H9 (cell line): ENCODE results near the gene ABLIM1. TPM values are rescaled to one million over a fixed set of nuclear protein-coding genes. Genes with fewer than 3 reads are reported as not detected.

Experiments
- DNase-seq: peaks from one replicate; pipeline ENCODE4 v3.0.0-alpha.2; 2017
- H2AFZ ChIP-seq: one replicate; pipeline ENCODE4 v1.6.1; 2013; ENCODE audit warnings: mild to moderate bottlenecking, low read length, control low read depth, moderate library complexity
- H2AK5ac ChIP-seq: 2 replicates; pipeline ENCODE4 v1.6.1; 2013; ENCODE audit warnings: low read length, control low read depth, mixed read lengths; ENCODE audit not compliant: insufficient read length
- H2BK120ac ChIP-seq: one replicate; pipeline ENCODE4 v1.6.1; 2013; ENCODE audit warnings: low read depth, mild to moderate bottlenecking, low read length, control low read depth, inconsistent platforms; ENCODE audit not compliant: poor library complexity, severe bottlenecking
- H2BK12ac ChIP-seq: 2 replicates; pipeline ENCODE4 v1.6.1; 2013; ENCODE audit warnings: low read length, control low read depth, mixed read lengths, low read depth; ENCODE audit not compliant: insufficient read length
- H2BK15ac ChIP-seq: 2 replicates; pipeline ENCODE4 v1.6.1; 2013; ENCODE audit warnings: low read depth, low read length, control low read depth
- H2BK20ac ChIP-seq: one replicate; pipeline ENCODE4 v1.6.1; 2013; ENCODE audit warnings: low read depth, mild to moderate bottlenecking, low read length, control low read depth, inconsistent platforms; ENCODE audit not compliant: poor library complexity, severe bottlenecking
- H2BK5ac ChIP-seq: 2 replicates; pipeline ENCODE4 v1.6.1; 2013; ENCODE audit warnings: low read length, control low read depth, mixed read lengths; ENCODE audit not compliant: insufficient read length
- H3K14ac ChIP-seq: 2 replicates; pipeline ENCODE4 v1.6.1; 2013; ENCODE audit warnings: low read length, control low read depth; ENCODE audit not compliant: insufficient read depth
- H3K18ac ChIP-seq: 2 replicates; pipeline ENCODE4 v1.6.1; 2013; ENCODE audit warnings: low read depth, mild to moderate bottlenecking, mixed read lengths, low read length, control low read depth; ENCODE audit not compliant: insufficient read length
- H3K23ac ChIP-seq: 2 replicates; pipeline ENCODE4 v1.6.1; 2013; ENCODE audit warnings: low read length, control low read depth, mixed read lengths, low read depth; ENCODE audit not compliant: insufficient read length
- H3K23me2 ChIP-seq: 2 replicates; pipeline ENCODE4 v1.6.1; 2013; ENCODE audit warnings: low read depth, mild to moderate bottlenecking, mixed read lengths, low read length, control low read depth; ENCODE audit not compliant: insufficient read length, poor library complexity, severe bottlenecking
- H3K27ac ChIP-seq: 2 replicates; pipeline ENCODE4 v1.5.1; 2013; ENCODE audit warnings: low read length, control low read depth, mixed read lengths, low read depth; ENCODE audit not compliant: insufficient read length
- H3K27me3 ChIP-seq: 2 replicates; pipeline ENCODE4 v1.6.1; 2013; ENCODE audit warnings: low read length, control low read depth, inconsistent platforms; ENCODE audit not compliant: insufficient read depth
- H3K4ac ChIP-seq: 2 replicates; pipeline ENCODE4 v1.6.1; 2013; ENCODE audit warnings: low read depth, mild to moderate bottlenecking, control low read depth, inconsistent platforms, low read length, moderate library complexity
- H3K4me1 ChIP-seq: 2 replicates; pipeline ENCODE4 v1.6.1; 2013; ENCODE audit warnings: low read length, control low read depth, inconsistent platforms; ENCODE audit not compliant: insufficient read depth
- H3K4me2 ChIP-seq: 2 replicates; pipeline ENCODE4 v1.6.1; 2013; ENCODE audit warnings: low read length, control low read depth, mixed read lengths; ENCODE audit not compliant: insufficient read length, insufficient read depth
- H3K56ac ChIP-seq: 2 replicates; pipeline ENCODE4 v1.6.1; 2013; ENCODE audit warnings: low read depth, mild to moderate bottlenecking, mixed read lengths, low read length, control low read depth; ENCODE audit not compliant: insufficient read length
- H3K79me1 ChIP-seq: 2 replicates; pipeline ENCODE4 v1.6.1; 2013; ENCODE audit warnings: low read depth, mild to moderate bottlenecking, moderate library complexity, low read length, control low read depth, inconsistent platforms; ENCODE audit not compliant: insufficient read depth, poor library complexity, severe bottlenecking
- H3K79me2 ChIP-seq: 2 replicates; pipeline ENCODE4 v1.6.1; 2013; ENCODE audit warnings: low read length, control low read depth, inconsistent platforms; ENCODE audit not compliant: insufficient read depth
- H3K9ac ChIP-seq: 2 replicates; pipeline ENCODE4 v1.6.1; 2013; ENCODE audit warnings: low read length, control low read depth, mixed read lengths; ENCODE audit not compliant: insufficient read length; ENCODE audit errors: extremely low read depth
- H3K9me3 ChIP-seq: one replicate; pipeline ENCODE4 v1.6.1; 2013; ENCODE audit warnings: low read depth, low read length, inconsistent platforms; ENCODE audit not compliant: control insufficient read depth
- H3T11ph ChIP-seq: one replicate; pipeline ENCODE4 v1.6.1; 2013; ENCODE audit warnings: mild to moderate bottlenecking, low read length, control low read depth, inconsistent platforms
- H4K20me1 ChIP-seq: one replicate; pipeline ENCODE4 v1.6.1; 2013; ENCODE audit not compliant: control insufficient read depth, insufficient read length, insufficient read depth
- H4K5ac ChIP-seq: 2 replicates; pipeline ENCODE4 v1.6.1; 2013; ENCODE audit warnings: low read depth, mild to moderate bottlenecking, mixed read lengths, low read length, control low read depth; ENCODE audit not compliant: insufficient read length
- H4K8ac ChIP-seq: replicated peaks from 2 replicates; pipeline ENCODE4 v1.6.1; 2013; ENCODE audit warnings: low read length, control low read depth, mixed read lengths, low read depth; ENCODE audit not compliant: insufficient read length
- H4K91ac ChIP-seq: 2 replicates; pipeline ENCODE4 v1.6.1; 2013; ENCODE audit warnings: low read depth, mild to moderate bottlenecking, moderate library complexity, mixed read lengths, low read length, control low read depth; ENCODE audit not compliant: insufficient read length
- H3K27ac Mint-ChIP-seq, 3 experiments: 2 replicates in 2 of 3; 3 replicates in 1 of 3; pipeline ENCODE4 v1.8.0; 2020 to 2021; ENCODE audit warnings: mixed read lengths in 3 of 3, mild to moderate bottlenecking in 1 of 3, moderate library complexity in 1 of 3
- H3K27me3 Mint-ChIP-seq: 2 replicates; pipeline ENCODE4 v1.8.0; 2021; ENCODE audit warnings: low read depth, mild to moderate bottlenecking, moderate library complexity, mixed read lengths
- H3K36me3 Mint-ChIP-seq, 3 experiments: 2 replicates in 2 of 3; 3 replicates in 1 of 3; pipeline ENCODE4 v1.8.0; 2020 to 2021; ENCODE audit warnings: low read depth in 3 of 3, mixed read lengths in 3 of 3; ENCODE audit not compliant: insufficient read depth in 1 of 3
- H3K4me1 Mint-ChIP-seq, 2 experiments: 2 replicates each; pipeline ENCODE4 v1.8.0; 2020; ENCODE audit warnings: mixed read lengths in 2 of 2
- H3K4me3 Mint-ChIP-seq, 2 experiments: 2 replicates in 1 of 2; 3 replicates in 1 of 2; pipeline ENCODE4 v1.8.0; 2020 to 2021; ENCODE audit warnings: mild to moderate bottlenecking in 2 of 2, mixed read lengths in 2 of 2, moderate library complexity in 1 of 2
- H3K9me3 Mint-ChIP-seq, 2 experiments: 2 replicates in 1 of 2; 3 replicates in 1 of 2; pipeline ENCODE4 v1.8.0; 2020; ENCODE audit warnings: mild to moderate bottlenecking in 2 of 2, mixed read lengths in 2 of 2, moderate library complexity in 1 of 2
- CTCF ChIP-seq: fragments of 200-600 bp; sonication (generic); conservative IDR thresholded peaks from 3 replicates; pipeline ENCODE4 v1.8.0; 2021; ENCODE audit warnings: antibody characterized with exemption, mild to moderate bottlenecking
- WGBS: extraction: QIAGEN DNeasy Blood & Tissue Kit; methylation state at CpG from one replicate; pipeline ENCODE4 v1.1.7; 2013; ENCODE audit warnings: missing lambda C conversion rate, low lambda C conversion rate, mixed read lengths; ENCODE audit not compliant: insufficient read length; ENCODE audit errors: extremely low coverage; 5-methylcytosine and 5-hydroxymethylcytosine counted together
- total RNA-seq: library from RNA; stranded (reverse); gene quantifications from 2 replicates; pipeline ENCODE4 v1.2.1, GENCODE V29; 2021

The ABLIM1 gene
- total RNA-seq, 1 experiment from 2014 or later: 32.1 TPM

- no CpG with 5 or more reads among the region's 13 CpGs for WGBS
- Histone ChIP-seq H3K79me2 (no peaks in the 10 kb centered on the region), H3K9me3 (no peaks in the 10 kb centered on the region), H3K27me3 (peaks cover 9% of the 10 kb centered on the region), H2AFZ (no peak overlapping the region), H4K8ac (no peak overlapping the region), H3K4me2 (no peak overlapping the region), H2BK12ac (no peak overlapping the region), H2BK15ac (no peak overlapping the region), H3K79me1 (no peaks in the 10 kb centered on the region), H2AK5ac (no peak overlapping the region), H4K5ac (no peak overlapping the region), H3K4ac (no peak overlapping the region), H2BK120ac (no peak overlapping the region), H2BK20ac (no peak overlapping the region), H3K56ac (no peak overlapping the region), H3K27ac (no peak overlapping the region), H4K91ac (no peak overlapping the region), H3T11ph (no peak overlapping the region), H3K9ac (no peak overlapping the region), H3K18ac (no peak overlapping the region), H3K4me1 (peaks cover 4% of the 10 kb centered on the region; the same call in 1 of the 2 replicates), H4K20me1 (no peaks in the 10 kb centered on the region), H3K14ac (no peak overlapping the region), H2BK5ac (no peak overlapping the region), H3K23ac (no peak overlapping the region), H3K23me2 (peaks cover 10% of the 10 kb centered on the region)
- Mint-ChIP-seq H3K27me3 (peaks cover 41% of the 10 kb centered on the region), H3K27ac (no peak overlapping the region), H3K4me1 (peaks cover 30 to 31% of the 10 kb centered on the region in 2 experiments), H3K36me3 (no peaks in the 10 kb centered on the region), H3K9me3 (no peaks in the 10 kb centered on the region), H3K4me3 (0 out of 5 replicates have a peak overlapping the region, but pooled peaks of 1 of the 2 experiments have one; percentile 12)
- no peak for DNase-seq
- TF ChIP-seq CTCF: no peak
These were observed 25.0 kb downstream of the ABLIM1 start for GRCh38 chr10:114632869-114633715.
